SK-N-MC (cell line): ENCODE results near the gene TMEM138.

Experiments used
- EZH2 ChIP-seq: fragments of 200-600 bp; sonication (generic); IDR thresholded peaks from one replicate; pipeline ENCODE4 v1.6.1; 2017; ENCODE audit warnings: antibody characterized with exemption
- POLR2AphosphoS5 ChIP-seq: IDR thresholded peaks from 2 replicates; pipeline ENCODE4 v1.6.1; 2012; ENCODE audit warnings: mild to moderate bottlenecking, low read depth, low read length, borderline replicate concordance

- no peak for TF ChIP-seq EZH2
- TF ChIP-seq POLR2AphosphoS5, result no peak
These were observed 21.2 kb upstream of the TMEM138 start for GRCh38 chr11:61340979-61341378.
